Stimulated activated CD8-positive, alpha-beta memory T cell treated with anti-CD3 and anti-CD28 coated beads, Interleukin-2, amount 100 ng/mL, for 1 hour (primary cell): ENCODE results near the gene GLTPD2.

Experiments used
- DNase-seq, 2 donors: peaks; one replicate each; pipeline ENCODE4 v3.0.0-alpha.2; 2020; ENCODE audit warnings: low read depth in 2 of 2

Gene GLTPD2

DNA sequence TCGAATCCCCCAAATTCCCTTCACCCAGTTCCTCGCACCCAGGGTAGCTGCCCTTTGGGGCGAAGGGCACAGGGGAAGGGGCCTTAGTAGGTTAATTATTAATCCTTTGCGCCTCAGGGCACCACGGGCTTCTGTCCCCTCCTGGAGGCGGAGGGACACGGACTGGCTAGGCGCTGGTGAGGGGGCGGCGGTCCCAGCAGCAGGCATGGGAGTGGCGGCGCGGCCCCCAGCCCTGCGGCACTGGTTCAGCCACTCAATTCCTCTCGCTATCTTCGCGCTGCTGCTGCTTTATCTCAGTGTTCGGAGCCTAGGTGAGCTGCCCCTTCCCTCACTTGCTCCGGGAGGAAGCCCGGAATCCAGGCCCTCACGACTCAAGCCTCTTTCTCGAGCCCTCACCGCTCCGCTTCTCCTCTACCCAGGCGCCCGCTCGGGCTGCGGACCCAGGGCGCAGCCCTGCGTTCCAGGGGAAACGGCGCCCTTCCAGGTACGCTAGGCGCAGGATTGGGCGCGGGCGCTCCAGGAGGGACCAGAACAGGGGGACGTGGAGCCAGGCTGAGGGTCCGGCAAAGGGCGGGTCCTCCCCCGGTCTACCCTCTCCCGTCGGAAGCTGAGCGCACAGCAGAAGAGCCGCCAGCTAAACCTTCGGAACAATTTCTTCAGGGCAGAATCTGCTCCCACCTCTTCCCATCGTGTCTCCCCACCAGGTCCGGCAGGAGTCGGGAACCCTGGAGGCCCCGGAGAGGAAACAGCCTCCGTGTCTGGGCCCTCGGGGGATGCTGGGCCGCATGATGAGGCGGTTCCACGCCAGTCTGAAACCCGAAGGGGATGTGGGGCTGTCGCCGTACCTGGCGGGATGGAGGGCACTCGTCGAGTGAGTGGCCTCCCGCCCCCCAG is at the start of gene GLTPD2:
TSS of gene GLTPD2 (plus strand) at position 158 of the 894 bp plus-strand sequence. CDS start at position 206, 48 bp downstream.
- DNase-seq, result no peak

DNA sequence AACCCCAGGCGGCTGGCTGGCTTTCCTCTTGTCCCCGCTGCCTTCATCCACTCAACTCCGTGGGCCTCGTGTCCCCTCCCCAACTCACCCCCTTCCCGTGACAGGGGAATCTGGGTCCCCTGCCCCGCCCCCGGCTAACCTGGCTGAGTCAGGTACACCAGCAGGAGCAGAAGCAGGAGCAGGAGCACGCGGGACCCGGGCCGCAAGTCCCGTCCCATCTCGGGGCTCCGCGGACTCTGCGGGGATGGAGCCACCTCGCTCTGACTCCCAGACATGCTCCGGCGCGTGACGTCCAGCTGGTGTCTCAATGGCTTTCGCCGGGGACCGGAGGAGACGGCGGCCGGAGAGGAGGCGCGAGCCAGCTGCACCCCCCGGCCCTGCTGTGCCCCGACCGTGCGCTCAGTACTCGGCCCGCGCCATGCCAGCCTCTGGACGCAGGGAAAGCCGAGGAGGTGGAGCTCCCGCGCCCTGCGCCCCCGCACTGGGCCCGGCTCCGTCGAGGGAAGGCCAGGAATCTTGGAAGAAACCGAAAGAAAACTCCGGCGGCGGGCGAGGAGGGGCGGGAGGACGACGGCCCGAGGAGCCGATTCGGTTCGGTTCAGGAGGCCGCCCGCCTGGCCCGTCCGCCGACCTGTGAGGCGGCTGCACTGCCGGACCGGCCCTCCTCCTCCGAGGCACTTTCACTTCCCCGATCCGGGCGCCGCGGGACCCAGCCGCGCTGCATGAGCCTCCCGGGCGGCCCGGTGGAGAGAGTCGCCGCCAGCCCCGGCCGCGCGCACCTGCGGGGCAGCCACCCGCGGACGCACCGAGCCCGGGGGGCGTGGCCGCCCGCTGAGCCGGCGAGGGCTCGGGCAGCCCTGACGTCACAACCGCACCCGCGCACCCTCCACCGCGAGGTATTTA is 49.4 kb upstream of the GLTPD2 start, which contains the start of the genes CXCL16 and ZMYND15:
TSS of gene CXCL16 (minus strand) at position 807 of the 903 bp plus-strand sequence. CDS start at position 218, 589 bp downstream.
TSS of gene ZMYND15 (plus strand) at position 712 of the 903 bp plus-strand sequence. CDS start 716 bp downstream, outside the sequence.
- peak; percentile 15 to 34 for DNase-seq

DNA sequence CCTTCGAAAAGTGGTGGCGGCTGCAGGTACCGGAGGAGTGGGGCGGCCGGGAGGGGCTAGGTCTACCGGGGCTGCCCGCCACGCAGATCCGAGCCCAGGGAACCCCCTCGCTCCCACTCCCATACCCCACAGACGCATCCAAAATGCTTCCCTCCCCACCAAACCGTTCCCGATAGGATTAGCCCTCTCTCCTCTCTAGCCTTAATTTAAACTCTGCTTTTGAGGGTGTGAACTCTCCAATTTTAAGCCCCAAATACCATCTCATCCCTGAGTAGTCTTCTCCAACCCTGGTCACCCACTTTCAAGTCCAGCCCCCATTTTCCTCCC is 48.8 kb upstream of the GLTPD2 start:
- no peak for DNase-seq

DNA sequence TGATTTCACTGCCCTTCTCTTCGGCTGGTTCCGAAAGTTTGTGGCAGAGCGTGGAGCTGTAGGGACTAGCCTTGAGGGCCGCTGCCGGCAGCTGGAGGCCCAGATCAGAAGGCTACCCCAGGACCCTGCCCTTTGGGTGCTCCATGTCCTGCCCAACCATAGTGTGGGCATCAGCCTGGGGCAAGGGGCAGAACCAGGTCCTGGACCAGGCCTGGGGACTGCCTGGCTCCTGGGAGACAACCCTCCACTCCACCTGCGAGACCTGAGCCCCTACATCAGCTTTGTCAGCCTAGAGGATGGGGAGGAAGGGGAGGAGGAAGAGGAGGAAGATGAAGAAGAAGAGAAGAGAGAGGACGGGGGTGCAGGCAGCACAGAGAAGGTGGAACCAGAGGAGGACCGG is 48.2 kb upstream of the GLTPD2 start:
- DNase-seq, result no peak

DNA sequence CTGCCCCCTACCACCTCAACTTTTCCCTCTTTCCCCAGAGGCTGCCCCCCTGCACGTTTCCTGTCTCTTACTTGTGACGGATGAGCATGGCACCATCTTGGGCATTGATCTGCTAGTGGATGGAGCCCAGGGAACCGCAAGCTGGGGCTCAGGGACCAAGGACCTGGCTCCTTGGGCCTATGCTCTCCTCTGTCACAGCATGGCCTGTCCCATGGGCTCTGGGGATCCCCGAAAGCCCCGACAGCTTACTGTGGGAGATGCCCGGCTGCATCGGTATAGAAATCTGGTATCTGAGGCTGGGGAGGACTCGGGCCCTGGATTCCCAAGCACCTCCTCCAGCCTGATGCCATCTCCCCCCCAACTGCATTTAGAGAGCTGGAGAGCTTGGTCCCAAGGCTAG is 47.2 kb upstream of the GLTPD2 start:
- DNase-seq, result no peak

DNA sequence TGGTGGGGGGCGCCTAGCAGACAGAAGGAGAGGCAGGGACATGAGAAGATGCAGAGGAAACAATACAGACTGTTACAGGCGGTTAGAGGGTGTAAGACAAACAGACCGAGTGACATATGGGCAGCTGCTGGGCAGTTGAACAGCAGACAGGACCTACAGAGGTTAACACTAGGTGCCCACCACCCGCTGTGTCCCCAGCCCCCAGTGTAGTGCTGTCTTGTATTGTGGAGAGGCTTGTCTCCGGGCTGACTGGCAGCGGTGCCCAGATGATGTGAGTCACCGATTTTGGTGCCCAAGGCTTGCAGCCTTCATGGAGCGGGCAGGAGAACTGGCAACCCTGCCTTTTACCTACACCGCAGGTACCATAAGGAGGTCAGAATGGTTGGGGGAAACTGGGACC is 46.6 kb upstream of the GLTPD2 start:
- no peak for DNase-seq

DNA sequence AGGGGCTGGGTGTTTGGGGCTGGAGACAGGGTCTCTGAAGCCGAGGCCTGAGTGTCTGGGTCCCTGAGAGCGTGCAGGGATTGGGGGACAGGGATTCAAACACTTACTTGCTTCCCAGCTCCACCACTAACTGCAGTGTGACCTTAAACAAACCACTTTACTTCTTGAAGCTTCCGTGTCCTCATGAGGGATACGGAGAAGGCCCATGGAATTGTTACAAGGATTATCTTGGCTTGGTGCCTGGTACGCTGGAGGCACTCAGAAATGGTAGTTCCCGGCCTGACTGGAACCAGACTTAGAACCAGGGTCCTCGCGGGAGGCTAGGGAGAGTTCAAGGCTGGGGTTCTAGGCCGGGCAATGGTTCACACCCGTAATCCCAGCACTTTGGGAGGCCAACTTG is 46.1 kb upstream of the GLTPD2 start:
- DNase-seq, result no peak

DNA sequence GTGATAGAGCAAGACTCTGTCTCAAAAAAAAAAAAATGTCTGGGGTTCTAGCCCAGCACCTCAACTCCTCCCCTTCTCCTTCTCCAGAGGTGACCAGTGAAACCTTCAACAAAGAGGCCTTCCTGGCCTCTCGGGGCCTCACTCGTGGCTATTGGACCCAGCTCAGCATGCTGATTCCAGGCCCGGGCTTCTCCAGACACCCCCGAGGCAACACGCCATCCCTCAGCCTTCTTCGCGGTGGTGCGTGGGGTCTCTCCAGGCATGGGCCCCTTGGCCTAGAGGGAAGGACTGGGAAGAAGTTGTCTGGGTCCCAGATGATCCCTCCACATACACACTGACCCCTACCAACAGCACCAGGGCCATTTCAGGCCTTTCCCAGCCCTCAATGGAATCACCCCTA is 45.5 kb upstream of the GLTPD2 start:
- DNase-seq, result no peak

DNA sequence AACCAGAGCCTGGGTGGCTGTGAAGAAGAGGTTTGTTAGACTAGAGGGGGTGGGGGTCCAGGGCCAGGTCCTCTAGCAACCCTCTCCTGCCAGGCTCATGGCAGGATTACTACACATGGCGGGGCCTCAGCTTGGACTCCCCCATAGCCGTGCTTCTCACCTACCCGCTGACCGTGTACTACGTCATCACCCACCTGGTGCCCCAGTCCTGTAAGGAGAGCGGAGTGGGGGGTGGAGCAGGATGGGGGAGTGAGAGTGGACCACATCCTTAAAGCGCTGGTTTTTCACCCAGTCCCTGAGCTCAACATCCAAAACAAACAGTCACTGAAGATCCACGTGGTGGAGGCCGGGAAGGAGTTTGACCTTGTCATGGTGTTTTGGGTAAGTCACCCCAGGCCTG is 44.9 kb upstream of the GLTPD2 start:
- DNase-seq, result no peak

DNA sequence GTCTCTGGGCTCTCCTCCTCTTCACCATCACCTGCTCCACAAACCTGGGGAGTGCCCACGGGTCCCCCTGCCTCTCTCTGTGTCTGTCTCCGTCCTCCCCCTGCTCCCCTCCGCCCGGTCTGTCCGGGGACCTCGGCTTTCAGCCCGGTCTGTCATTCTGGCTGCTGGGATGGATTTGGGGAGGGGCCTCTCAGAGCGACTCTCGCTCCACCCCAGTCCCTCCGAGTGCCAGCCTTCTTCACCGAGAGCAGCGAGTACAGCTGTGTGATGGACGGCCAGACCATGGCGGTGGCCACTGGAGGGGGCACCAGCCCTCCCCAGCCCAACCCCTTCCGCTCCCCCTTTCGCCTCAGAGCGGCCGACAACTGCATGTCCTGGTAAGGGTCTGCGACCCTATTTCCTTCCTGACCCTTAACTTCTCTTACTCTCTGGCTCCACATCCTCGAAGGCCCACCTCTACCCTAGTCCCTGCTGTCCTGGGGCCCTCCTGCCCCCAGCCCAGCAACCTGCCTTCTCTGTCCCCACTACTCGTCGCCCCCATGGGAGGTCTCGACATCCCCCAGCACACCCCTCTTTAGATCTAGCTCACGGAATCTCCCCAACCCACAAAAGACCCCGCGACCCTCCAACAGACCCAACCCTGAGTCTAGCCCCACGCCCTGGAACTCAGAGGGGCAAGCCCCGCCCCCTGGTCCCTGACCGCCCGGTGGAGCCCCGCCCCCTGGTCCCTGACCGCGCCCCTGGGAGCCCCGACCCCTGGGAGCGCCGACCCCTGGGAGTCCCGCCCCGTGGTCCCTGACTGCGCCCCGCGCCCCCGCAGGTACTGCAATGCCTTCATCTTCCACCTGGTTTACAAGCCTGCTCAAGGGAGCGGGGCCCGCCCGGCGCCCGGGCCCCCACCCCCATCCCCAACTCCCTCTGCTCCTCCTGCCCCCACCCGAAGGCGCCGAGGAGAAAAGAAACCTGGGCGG is 43.5 kb upstream of the GLTPD2 start:
- DNase-seq, result no peak

DNA sequence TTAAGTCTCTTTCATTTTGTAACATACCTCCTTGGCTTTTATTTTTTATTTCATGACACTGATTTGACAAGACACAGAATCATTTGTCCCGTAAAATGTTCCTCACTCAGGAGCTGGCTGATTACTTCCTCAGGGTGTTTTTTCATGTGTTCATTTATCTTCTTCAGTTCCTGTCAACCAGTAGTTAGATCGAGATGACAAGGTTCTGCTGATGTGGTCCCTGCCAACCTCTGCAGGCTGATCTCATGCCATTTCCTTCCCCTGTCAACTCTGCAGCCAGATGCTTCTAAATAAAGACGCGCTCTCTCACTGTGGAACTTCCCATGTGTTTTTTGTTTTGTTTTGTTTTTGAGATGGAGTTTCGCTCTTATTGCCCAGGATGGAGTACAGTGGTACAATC is 40.9 kb upstream of the GLTPD2 start:
- DNase-seq, result no peak

DNA sequence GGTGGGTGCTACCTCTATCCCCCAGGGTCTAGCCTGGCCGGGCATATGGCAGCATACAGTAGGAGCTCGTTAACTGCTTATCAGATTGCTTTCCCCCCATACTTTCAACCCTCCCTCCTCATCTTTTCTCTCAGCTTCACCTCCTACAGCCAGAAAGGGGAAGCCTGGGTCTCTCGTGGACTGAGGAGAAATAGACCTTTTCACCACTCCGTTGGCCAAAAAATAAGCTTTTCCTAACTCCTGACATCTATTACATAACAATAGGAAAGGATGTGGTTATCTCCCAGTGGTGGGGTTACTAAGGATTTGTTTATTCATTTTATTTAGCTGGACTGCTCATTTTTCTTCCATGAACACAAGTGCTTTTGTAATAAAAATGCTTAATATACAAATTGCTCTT is 40.1 kb upstream of the GLTPD2 start:
- no peak for DNase-seq

DNA sequence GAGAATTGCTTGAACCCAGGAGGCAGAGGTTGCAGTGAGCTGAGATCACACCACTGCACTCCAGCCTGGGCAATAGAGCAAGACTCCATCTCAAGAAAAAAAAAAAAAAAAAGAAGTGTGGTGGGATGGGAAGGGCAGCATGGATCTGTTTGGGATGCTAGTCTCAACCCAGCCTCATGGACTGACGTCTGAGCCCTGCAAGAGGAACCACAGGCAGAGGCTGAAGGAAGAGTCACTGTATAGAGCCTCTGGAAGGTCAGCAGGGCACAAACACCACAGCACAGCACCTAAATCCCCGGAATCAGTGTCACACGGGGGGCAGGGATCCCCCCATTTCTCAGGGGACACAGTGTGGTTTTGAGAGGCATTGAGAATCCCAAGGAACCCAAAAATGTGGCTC is 38.2 kb upstream of the GLTPD2 start:
- DNase-seq, result no peak

DNA sequence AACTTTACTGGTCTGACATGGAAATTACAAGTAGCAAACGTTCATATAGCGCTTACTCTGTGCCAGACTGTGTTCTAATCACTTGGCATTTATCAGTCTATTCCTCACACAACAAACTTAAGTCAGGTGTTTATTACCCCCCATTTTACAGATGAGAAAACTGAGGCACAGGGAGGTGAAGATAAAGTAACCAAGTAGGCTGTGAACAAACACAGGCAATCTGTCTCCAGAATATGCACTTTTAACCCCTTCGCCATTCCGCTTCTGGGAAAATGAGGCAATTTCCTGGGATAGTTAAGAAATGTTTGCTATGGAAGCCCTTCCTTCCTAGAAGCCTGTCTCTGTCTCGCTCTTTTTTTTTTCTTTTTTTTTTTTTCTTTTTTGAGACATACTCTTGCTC is 36.8 kb upstream of the GLTPD2 start:
- DNase-seq, result no peak

DNA sequence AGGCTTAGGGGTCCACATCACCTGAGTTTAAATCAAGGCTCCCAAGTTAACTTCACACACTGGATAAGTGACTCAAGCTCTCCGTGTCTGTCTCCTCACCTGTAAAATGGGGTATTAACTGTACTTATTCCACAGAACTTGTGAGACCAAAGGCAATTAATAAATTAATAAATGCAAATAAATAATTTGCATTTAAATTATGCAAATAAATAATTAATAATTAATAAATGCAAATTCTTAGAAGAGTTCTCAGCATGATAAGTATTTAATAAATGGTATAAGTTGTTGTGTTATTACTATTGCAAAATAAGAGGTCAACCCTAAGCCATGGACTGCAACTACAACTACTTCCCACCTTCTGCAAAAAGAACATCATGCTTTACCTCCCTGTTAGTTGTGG is 35.4 kb upstream of the GLTPD2 start:
- no peak for DNase-seq

DNA sequence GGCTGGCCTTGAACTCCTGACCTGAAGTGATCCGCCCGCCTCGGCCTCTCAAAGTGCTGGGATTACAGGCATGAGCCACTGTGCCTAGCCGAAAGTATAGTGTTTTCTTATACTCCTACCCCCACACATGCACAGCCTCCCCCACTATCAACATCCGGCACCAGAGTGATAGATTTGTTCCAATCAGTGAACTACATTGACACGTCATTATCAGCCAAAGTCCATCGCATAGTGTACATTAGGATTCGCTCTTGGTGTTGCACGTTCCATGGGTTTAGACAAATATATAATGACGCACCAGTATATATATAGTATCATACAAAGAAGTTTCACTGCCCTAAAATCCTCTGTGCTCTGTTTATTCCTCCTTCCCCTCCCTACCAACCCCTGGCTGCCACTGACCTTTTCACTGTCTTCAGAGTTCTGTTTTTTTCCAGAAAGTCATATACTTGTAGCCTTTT is 29.0 kb upstream of the GLTPD2 start:
- no peak for DNase-seq

DNA sequence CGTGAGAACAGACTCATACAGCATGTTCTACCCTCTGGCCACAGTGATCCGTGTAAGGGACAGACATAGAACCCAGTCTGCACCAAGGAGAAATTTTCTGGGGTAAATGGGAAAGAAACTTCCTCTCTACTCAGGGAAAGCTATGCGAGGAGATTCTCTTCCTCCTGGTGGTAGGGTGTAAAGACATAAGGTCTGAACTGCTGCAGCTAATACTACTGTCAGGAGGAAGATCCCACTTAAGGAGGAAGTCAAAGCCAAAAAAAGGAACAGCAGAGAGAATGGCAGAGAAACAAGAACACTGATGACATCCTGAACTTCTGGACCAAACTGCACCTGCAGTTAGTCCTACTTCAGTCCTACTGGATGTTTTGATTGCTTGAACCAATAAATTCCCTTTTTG is 24.2 kb upstream of the GLTPD2 start:
- no peak for DNase-seq

DNA sequence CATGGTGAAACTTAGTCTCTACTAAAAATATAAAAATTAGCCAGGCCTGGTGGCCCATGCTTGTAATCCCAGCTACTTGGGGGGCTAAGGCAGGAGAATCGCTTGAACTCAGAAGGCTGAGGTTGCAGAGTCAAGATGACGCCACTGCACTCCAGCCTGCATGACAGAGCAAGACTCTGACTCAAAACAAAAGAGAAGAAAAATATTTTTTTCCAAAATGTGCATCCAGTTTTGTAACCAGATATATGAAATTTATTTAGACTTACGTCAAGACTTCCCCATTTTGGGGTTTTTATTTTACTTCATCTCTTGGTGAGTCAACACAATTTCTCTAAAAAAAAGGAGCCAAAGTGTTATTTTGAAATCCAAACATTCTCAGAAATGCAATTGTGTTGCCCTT is 22.6 kb upstream of the GLTPD2 start:
- no peak for DNase-seq

DNA sequence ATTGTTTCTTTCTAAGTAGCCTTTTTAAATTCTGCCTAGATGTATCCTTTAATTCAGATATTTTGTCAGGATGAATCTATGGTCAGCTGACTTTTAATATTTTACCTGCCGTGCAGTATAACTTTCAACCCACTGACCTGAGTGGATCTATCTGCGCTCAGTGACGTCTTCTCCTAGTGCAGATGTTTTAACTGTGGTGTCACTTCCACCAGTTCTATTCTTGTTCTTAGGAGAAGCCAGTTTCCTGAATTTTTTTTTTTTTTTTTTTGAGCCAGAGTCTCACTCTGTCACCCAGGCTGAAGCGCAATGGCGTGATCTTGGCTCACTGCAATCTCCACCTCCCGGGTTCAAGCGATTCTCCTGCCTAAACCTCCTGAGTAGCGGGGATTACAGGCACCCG is 22.0 kb upstream of the GLTPD2 start:
- no peak for DNase-seq

DNA sequence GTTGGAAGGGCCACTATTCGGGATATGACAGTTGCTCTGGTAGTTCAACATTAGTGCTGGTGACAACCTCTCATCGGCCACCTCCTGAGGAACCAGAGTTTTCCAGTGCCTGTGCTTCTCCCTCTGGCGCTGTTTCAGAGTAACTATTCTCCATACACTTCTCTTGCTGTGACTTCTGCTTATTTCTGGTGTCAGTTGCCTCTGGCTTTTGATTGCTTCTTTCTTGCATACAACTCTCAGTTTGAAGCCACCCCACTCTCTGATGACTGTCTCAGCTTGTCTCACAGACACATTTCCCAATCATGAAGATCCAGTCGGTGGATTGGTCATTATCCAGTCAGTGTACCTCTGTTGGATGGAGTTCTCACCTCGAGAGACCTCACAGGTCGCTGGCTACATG is 20.5 kb upstream of the GLTPD2 start:
- DNase-seq, result no peak

DNA sequence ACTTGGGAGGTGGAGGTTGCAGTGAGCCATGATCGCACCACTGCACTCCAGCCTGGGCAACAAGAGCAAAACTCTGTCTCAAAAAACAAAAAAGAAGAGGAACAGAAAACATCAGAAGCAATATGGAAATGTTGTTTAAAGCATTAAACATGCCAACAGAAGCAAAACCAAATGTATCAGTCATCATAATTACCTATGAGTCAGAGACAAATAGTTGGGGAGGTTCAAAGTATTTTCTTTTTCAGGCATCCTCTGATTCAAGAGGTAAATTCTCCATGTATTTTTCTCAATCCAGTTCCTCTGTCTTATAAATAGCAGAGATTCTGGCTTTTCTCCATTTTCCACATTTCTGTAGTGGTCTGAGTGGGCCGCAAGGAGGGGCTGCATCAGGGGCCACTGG is 19.1 kb upstream of the GLTPD2 start:
- no peak for DNase-seq
